Measurements from ENCODE around the gene LENEP. TPM values are rescaled to one million over a fixed set of nuclear protein-coding genes. Genes with fewer than 3 reads are reported as not detected.

Gene LENEP
- total RNA-seq, 1 donor from 2014 or later, result not detected

- intact Hi-C loops (cut with DNase I), result no loop called here
- DNase-seq, result peak; percentile 40
- no peak for ATAC-seq (ENCODE audit: poor library complexity)
These were observed 11.1 kb downstream of the LENEP start for GRCh38 chr1:155004352-155005075.

- ATAC-seq (ENCODE audit: poor library complexity) (peak; percentile 25), DNase-seq (peak; percentile 87)
- intact Hi-C loops (cut with DNase I), result no loop called here
These were observed 12.0 kb downstream of the LENEP start for GRCh38 chr1:155005076-155006011.

- DNase-seq (peak; percentile 48), ATAC-seq (ENCODE audit: poor library complexity) (no peak)
- intact Hi-C loops (cut with DNase I), result no loop called here
These were observed 13.3 kb downstream of the LENEP start for GRCh38 chr1:155006601-155007101.

GRCh38 chr1:155007251-155007828 is 14.0 kb downstream of the LENEP start:
- intact Hi-C loops (cut with DNase I), result no loop called here
- peak; percentile 85 for DNase-seq
- peak; percentile 38 for ATAC-seq (ENCODE audit: poor library complexity)

- ATAC-seq (ENCODE audit: poor library complexity) (no peak), DNase-seq (peak; percentile 72)
- intact Hi-C loops (cut with DNase I), result no loop called here
These were observed 14.9 kb downstream of the LENEP start for GRCh38 chr1:155008015-155008941.

GRCh38 chr1:155009221-155009711 is 15.9 kb downstream of the LENEP start:
- ATAC-seq (ENCODE audit: poor library complexity) (no peak), DNase-seq (no peak)
- intact Hi-C loops (cut with DNase I), result no loop called here

- intact Hi-C loops (cut with DNase I), result loop anchor here (10.0 kb wide), 1 partner anchor 105 kb away; no protein-coding TSS in a partner anchor
- DNase-seq (no peak), ATAC-seq (ENCODE audit: poor library complexity) (no peak)
These were observed 16.4 kb downstream of the LENEP start for GRCh38 chr1:155009742-155010141.

GRCh38 chr1:155010211-155010918 is 17.0 kb downstream of the LENEP start:
- no peak for ATAC-seq (ENCODE audit: poor library complexity)
- intact Hi-C loops (cut with DNase I), result loop anchor here (10.0 kb wide), 1 partner anchor 106 kb away; no protein-coding TSS in a partner anchor

GRCh38 chr1:155011004-155011416 is 17.6 kb downstream of the LENEP start:
- intact Hi-C loops (cut with DNase I), result loop anchor here (10.0 kb wide), 1 partner anchor 106 kb away; no protein-coding TSS in a partner anchor

More at GRCh38 chr1:155010211-155010918, 17.0 kb downstream of the LENEP start:
- peak; percentile 42 for DNase-seq

GRCh38 chr1:155011437-155012025 is 18.1 kb downstream of the LENEP start:
- peak; percentile 24 for DNase-seq
- intact Hi-C loops (cut with DNase I), result loop anchor here (10.0 kb wide), 1 partner anchor 107 kb away; no protein-coding TSS in a partner anchor
- no peak for ATAC-seq (ENCODE audit: poor library complexity)

More at GRCh38 chr1:155011004-155011416, 17.6 kb downstream of the LENEP start:
- ATAC-seq (ENCODE audit: poor library complexity), result no peak
- DNase-seq, result no peak

- intact Hi-C loops (cut with DNase I), result loop anchor here (10.0 kb wide), 1 partner anchor 107 kb away; no protein-coding TSS in a partner anchor
- peak; percentile 83 for DNase-seq
- ATAC-seq (ENCODE audit: poor library complexity), result peak; percentile 37
These were observed 18.7 kb downstream of the LENEP start for GRCh38 chr1:155012026-155012546.

GRCh38 chr1:155012776-155013602 is 19.6 kb downstream of the LENEP start:
- ATAC-seq (ENCODE audit: poor library complexity), result no peak
- intact Hi-C loops (cut with DNase I), result loop anchor here (10.0 kb wide), 1 partner anchor 108 kb away; no protein-coding TSS in a partner anchor
- DNase-seq, result no peak

GRCh38 chr1:155013632-155014031 is 20.2 kb downstream of the LENEP start:
- no peak for ATAC-seq (ENCODE audit: poor library complexity)
- peak; percentile 21 for DNase-seq
- intact Hi-C loops (cut with DNase I), result loop anchor here (10.0 kb wide), 1 partner anchor 109 kb away; no protein-coding TSS in a partner anchor

GRCh38 chr1:155014709-155015508 is 21.5 kb downstream of the LENEP start:
- DNase-seq (peak; percentile 37), ATAC-seq (ENCODE audit: poor library complexity) (no peak)
- intact Hi-C loops (cut with DNase I), result loop anchor here (5.0 to 10.0 kb wide), 2 partner anchors 43 to 110 kb away; partner anchors contain the start of genes CKS1B and SHC1

All from Right ventricle myocardium superior (tissue), 1 donor.